Astrocyte of the spinal cord (primary cell): ENCODE data around the gene DSCAML1.

Experiments
- DNase-seq: peaks from one replicate; pipeline ENCODE4 v3.0.0; 2011; ENCODE audit warnings: low read depth, low spot score
- H3K4me3 ChIP-seq: 2 replicates; pipeline ENCODE4 v1.5.1; 2011; ENCODE audit warnings: low read depth, mild to moderate bottlenecking, low read length, moderate library complexity
- in situ Hi-C: cut with HindIII; loops from 2 replicates; pipeline ENCODE4 v1.10.0; 2017; ENCODE audit warnings: low sequenced_read_pairs
- TF ChIP-seq, protein P1 (sequence below): IDR thresholded peaks from 2 replicates; pipeline ENCODE4 v1.5.1; 2012; ENCODE audit warnings: low read depth, mild to moderate bottlenecking, low read length, inconsistent platforms

The DSCAML1 gene

GRCh38 chr11:117822074-117823033 is 25.3 kb upstream of the DSCAML1 start:
- H3K4me3 ChIP-seq, result no peak overlapping the region
- no peak for DNase-seq
- in situ Hi-C loops, result no loop called here
- TF ChIP-seq, protein P1, sequence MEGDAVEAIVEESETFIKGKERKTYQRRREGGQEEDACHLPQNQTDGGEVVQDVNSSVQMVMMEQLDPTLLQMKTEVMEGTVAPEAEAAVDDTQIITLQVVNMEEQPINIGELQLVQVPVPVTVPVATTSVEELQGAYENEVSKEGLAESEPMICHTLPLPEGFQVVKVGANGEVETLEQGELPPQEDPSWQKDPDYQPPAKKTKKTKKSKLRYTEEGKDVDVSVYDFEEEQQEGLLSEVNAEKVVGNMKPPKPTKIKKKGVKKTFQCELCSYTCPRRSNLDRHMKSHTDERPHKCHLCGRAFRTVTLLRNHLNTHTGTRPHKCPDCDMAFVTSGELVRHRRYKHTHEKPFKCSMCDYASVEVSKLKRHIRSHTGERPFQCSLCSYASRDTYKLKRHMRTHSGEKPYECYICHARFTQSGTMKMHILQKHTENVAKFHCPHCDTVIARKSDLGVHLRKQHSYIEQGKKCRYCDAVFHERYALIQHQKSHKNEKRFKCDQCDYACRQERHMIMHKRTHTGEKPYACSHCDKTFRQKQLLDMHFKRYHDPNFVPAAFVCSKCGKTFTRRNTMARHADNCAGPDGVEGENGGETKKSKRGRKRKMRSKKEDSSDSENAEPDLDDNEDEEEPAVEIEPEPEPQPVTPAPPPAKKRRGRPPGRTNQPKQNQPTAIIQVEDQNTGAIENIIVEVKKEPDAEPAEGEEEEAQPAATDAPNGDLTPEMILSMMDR, result peak; percentile 79

DNA sequence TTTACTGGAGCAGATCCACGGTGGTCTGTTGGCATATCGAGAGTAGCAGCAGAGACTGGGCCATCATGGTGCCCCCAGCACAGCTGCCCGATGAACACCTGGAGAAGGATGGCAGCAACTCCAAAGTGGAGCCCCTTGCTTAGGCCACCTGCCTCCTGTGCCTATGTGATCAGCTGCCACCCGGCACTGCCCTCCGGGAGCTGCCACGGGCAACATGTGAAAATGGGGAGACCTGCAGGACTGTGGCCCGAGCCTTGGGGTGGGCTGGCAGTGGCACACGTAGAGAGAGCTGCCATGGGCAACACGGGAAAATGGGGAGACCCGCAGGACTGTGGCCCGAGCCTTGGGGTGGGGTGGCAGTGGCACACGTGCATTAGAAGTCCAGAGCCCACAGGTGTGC is 24.4 kb upstream of the DSCAML1 start:
- H3K4me3 ChIP-seq, result no peak overlapping the region
- no peak for DNase-seq
- TF ChIP-seq, protein P1, result no peak
- in situ Hi-C loops, result no loop called here

DNA sequence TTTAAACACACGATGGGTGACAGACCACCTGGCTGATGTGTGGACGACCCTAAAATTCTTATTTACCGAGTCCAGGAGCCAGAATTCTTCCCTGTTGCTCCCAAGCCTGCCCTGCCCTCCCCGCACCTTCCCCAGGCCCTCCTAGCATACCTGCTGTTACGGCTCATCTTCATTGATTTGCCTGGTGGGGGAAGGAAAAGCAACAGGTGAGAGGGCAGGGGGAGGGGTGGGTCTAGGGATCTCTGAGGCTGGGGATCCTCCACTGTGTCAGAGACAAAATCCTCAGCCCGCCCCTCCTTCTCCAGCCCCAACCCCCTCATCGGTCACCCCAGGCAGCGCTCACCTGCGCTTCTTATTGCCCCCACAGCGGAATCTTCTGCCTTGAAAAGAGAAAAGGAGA is 23.5 kb upstream of the DSCAML1 start:
- in situ Hi-C loops, result no loop called here
- DNase-seq, result no peak
- TF ChIP-seq, protein P1, result no peak
- H3K4me3 ChIP-seq, result no peak overlapping the region

DNA sequence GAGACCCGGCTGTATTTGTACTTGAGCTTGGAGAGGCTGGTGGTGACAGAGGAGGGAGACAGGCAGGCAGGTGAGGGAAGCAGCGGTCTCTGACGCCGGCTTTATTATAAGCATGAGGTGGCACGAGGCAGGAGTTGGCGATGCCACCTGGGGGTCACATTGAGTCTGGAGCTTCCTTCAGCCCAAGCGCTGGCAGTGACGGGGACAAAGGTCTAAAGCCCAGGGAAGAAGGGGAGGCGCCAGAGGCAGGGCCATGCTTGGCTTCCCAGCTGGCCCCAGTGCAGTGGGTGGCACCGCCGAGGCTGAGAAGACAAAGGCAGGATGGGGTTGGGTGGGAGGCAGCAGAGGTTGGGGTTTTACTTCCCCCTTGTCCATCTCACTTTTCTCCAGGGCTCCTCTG is 23.1 kb upstream of the DSCAML1 start:
- TF ChIP-seq, protein P1, result no peak
- H3K4me3 ChIP-seq, result no peak overlapping the region
- no peak for DNase-seq
- in situ Hi-C loops, result no loop called here

GRCh38 chr11:117819096-117820040 is 22.4 kb upstream of the DSCAML1 start:
- DNase-seq, result peak; percentile 71

More at GRCh38 chr11:117819096-117820040, 22.4 kb upstream of the DSCAML1 start:
- H3K4me3 ChIP-seq, result no peak overlapping the region
- TF ChIP-seq, protein P1, result peak; percentile 87
- in situ Hi-C loops, result no loop called here
